Astrocyte (in vitro differentiated cells and primary cell): ENCODE results near the gene TRPM4.

Experiments used
- EZH2 ChIP-seq: IDR thresholded peaks from 2 replicates; pipeline ENCODE4 v1.6.1; 2012; ENCODE audit warnings: mild to moderate bottlenecking, low read length, inconsistent platforms; ENCODE audit not compliant: insufficient read depth
- TF ChIP-seq, protein P1 (sequence below): IDR thresholded peaks from 2 replicates; pipeline ENCODE4 v1.5.1; 2011; ENCODE audit warnings: low read depth, mild to moderate bottlenecking, inconsistent platforms, low read length, moderate library complexity; ENCODE audit not compliant: insufficient read depth

GRCh38 chr19:49168421-49168820 lies 10.8 kb downstream of the TRPM4 start:
- TF ChIP-seq, protein P1, sequence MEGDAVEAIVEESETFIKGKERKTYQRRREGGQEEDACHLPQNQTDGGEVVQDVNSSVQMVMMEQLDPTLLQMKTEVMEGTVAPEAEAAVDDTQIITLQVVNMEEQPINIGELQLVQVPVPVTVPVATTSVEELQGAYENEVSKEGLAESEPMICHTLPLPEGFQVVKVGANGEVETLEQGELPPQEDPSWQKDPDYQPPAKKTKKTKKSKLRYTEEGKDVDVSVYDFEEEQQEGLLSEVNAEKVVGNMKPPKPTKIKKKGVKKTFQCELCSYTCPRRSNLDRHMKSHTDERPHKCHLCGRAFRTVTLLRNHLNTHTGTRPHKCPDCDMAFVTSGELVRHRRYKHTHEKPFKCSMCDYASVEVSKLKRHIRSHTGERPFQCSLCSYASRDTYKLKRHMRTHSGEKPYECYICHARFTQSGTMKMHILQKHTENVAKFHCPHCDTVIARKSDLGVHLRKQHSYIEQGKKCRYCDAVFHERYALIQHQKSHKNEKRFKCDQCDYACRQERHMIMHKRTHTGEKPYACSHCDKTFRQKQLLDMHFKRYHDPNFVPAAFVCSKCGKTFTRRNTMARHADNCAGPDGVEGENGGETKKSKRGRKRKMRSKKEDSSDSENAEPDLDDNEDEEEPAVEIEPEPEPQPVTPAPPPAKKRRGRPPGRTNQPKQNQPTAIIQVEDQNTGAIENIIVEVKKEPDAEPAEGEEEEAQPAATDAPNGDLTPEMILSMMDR: no peak
- TF ChIP-seq EZH2: no peak
